Keratinocyte (primary cell): Measurements from ENCODE around the gene BRIP1. TPM values are rescaled to one million over a fixed set of nuclear protein-coding genes. Genes with fewer than 3 reads are reported as not detected.
"Not testable (repeated sequence)": the region's sequence is repeated elsewhere in the genome, so short reads cannot be mapped to it uniquely, and the experiment has no call there.

Experiments
- DNase-seq: peaks from one replicate; pipeline ENCODE4 v3.0.0-alpha.2; 2011; ENCODE audit warnings: low read depth, missing footprints, low spot score
- FAIRE-seq: peaks from 2 replicates; lab custom pipeline; 2011; peaks lifted over from hg19 to GRCh38; lab: Jason Lieb, UNC
- H2AFZ ChIP-seq: 2 replicates; pipeline ENCODE4 v1.6.0; 2012; ENCODE audit warnings: low read length, control low read depth, inconsistent platforms; ENCODE audit not compliant: control insufficient read depth
- H3K27ac ChIP-seq: 2 replicates; pipeline ENCODE4 v1.5.1; 2011; ENCODE audit warnings: low read length; ENCODE audit not compliant: control insufficient read depth, insufficient read depth
- H3K27me3 ChIP-seq: 3 replicates; pipeline ENCODE4 v1.6.0; 2011; ENCODE audit warnings: low read length; ENCODE audit not compliant: control insufficient read depth, insufficient read depth; ENCODE audit errors: extremely low read depth
- H3K36me3 ChIP-seq, 2 experiments: 2 replicates in 1 of 2; 3 replicates in 1 of 2; pipeline ENCODE4 v1.5.1; 2011; ENCODE audit warnings: low read length in 2 of 2, mild to moderate bottlenecking in 1 of 2; ENCODE audit not compliant: control insufficient read depth in 2 of 2, insufficient read depth in 2 of 2; ENCODE audit errors: extremely low read depth in 1 of 2
- H3K4me1 ChIP-seq: 3 replicates; pipeline ENCODE4 v1.5.1; 2011; ENCODE audit warnings: low read length; ENCODE audit not compliant: control insufficient read depth, insufficient read depth; ENCODE audit errors: extremely low read depth
- H3K4me2 ChIP-seq: 3 replicates; pipeline ENCODE4 v1.6.0; 2011; ENCODE audit warnings: low read depth, low read length; ENCODE audit not compliant: control insufficient read depth, insufficient read depth; ENCODE audit errors: extremely low read depth
- H3K4me3 ChIP-seq, 3 experiments: fragments of 200-600 bp in 1 of 3; sonication (generic) in 1 of 3; 2 replicates in 2 of 3; 3 replicates in 1 of 3; pipeline ENCODE4 v1.5.1; 2011 to 2016; ENCODE audit warnings: low read length in 3 of 3, mild to moderate bottlenecking in 3 of 3, control low read depth in 2 of 3, inconsistent platforms in 1 of 3, low read depth in 1 of 3, mixed read lengths in 1 of 3, mixed run types in 1 of 3, moderate library complexity in 1 of 3; ENCODE audit not compliant: control insufficient read depth in 2 of 3, insufficient read depth in 2 of 3; ENCODE audit errors: extremely low read depth in 1 of 3
- H3K79me2 ChIP-seq: 2 replicates; pipeline ENCODE4 v1.6.0; 2012; ENCODE audit warnings: low read length; ENCODE audit not compliant: control insufficient read depth, insufficient read depth
- H3K9ac ChIP-seq: 3 replicates; pipeline ENCODE4 v1.6.0; 2011; ENCODE audit warnings: low read length; ENCODE audit not compliant: control insufficient read depth, insufficient read depth; ENCODE audit errors: extremely low read depth
- H3K9me1 ChIP-seq: 3 replicates; pipeline ENCODE4 v1.6.0; 2011; ENCODE audit warnings: low read length; ENCODE audit not compliant: control insufficient read depth, insufficient read depth; ENCODE audit errors: extremely low read depth
- H3K9me3 ChIP-seq: 2 replicates; pipeline ENCODE4 v1.5.1; 2012; ENCODE audit warnings: low read depth, low read length; ENCODE audit not compliant: control insufficient read depth
- H4K20me1 ChIP-seq: 3 replicates; pipeline ENCODE4 v1.6.0; 2011; ENCODE audit warnings: low read length; ENCODE audit not compliant: control insufficient read depth, insufficient read depth; ENCODE audit errors: extremely low read depth
- EZH2 ChIP-seq: IDR thresholded peaks from one replicate; pipeline ENCODE4 v1.6.1; 2012; ENCODE audit warnings: inconsistent platforms, mild to moderate bottlenecking, low read length, moderate library complexity
- dilution Hi-C: fragments of 300-500 bp; cut with MboI; formaldehyde crosslinking; loops from one replicate; pipeline ENCODE4 v1.7.0; 2020; ENCODE audit warnings: low sequenced_read_pairs; ENCODE audit not compliant: extremely low pct_ligation_motif_present
- polyA plus RNA-seq, 5 experiments: library from polyadenylated mRNA; depleted of rRNA in 3 of 5; stranded (reverse) in 3 of 5; stranded (forward) in 1 of 5; unstranded in 1 of 5; fragments of >200 nt; gene quantifications; 1 replicate in 1 of 5; 2 replicates in 3 of 5; 3 replicates in 1 of 5; pipeline versions ENCODE4 v1.2.1 to v1.2.3, GENCODE V29; 2011 to 2012; ENCODE audit warnings: missing spikeins in 2 of 5, low read depth in 1 of 5, low replicate concordance in 1 of 5
- TF ChIP-seq, protein P1 (sequence below), 3 experiments: IDR thresholded peaks in 1 of 3; conservative IDR thresholded peaks in 1 of 3; optimal IDR thresholded peaks in 1 of 3; 2 replicates in 2 of 3; 3 replicates in 1 of 3; pipeline versions ENCODE3 to v1.5.1; 2011; ENCODE audit warnings: low read length in 3 of 3, mild to moderate bottlenecking in 3 of 3, moderate library complexity in 2 of 3, control low read depth in 1 of 3, inconsistent platforms in 1 of 3; ENCODE audit not compliant: insufficient read depth in 2 of 3; ENCODE audit errors: extremely low read depth in 1 of 3

Gene BRIP1
- polyA plus RNA-seq, 1 donor (not counting 4 experiments of a cell fraction or from before 2014, with no cell fraction given) = 4.0 TPM

GRCh38 chr17:61887733-61888132, 24.4 kb upstream of the BRIP1 start:
- H3K36me3 ChIP-seq, H3K79me2 ChIP-seq, H3K9ac ChIP-seq, FAIRE-seq, H3K9me3 ChIP-seq, H3K27me3 ChIP-seq, H3K4me3 ChIP-seq, H4K20me1 ChIP-seq, H3K27ac ChIP-seq, H3K4me1 ChIP-seq, H3K4me2 ChIP-seq, DNase-seq, H2AFZ ChIP-seq, dilution Hi-C loops, H3K9me1 ChIP-seq: not testable (repeated sequence)

- DNase-seq, H3K9me3 ChIP-seq, H3K27ac ChIP-seq, H4K20me1 ChIP-seq, H3K79me2 ChIP-seq, FAIRE-seq, H3K4me3 ChIP-seq, H3K9ac ChIP-seq, H3K9me1 ChIP-seq, dilution Hi-C loops, H3K27me3 ChIP-seq, H3K4me1 ChIP-seq, H3K4me2 ChIP-seq, H2AFZ ChIP-seq: not testable (repeated sequence)
- peaks cover 5 to 11% of the 10 kb centered on the region in 2 experiments for H3K36me3 ChIP-seq
Measured at GRCh38 chr17:61885865-61886264, 22.5 kb upstream of the BRIP1 start.

GRCh38 chr17:61884864-61885263, 21.5 kb upstream of the BRIP1 start:
- Histone ChIP-seq H3K36me3 (peaks cover 5 to 11% of the 10 kb centered on the region in 2 experiments), H3K27me3 (no peaks in the 10 kb centered on the region), H3K4me1 (no peaks in the 10 kb centered on the region), H3K9ac (no peak overlapping the region), H3K27ac (no peak overlapping the region), H2AFZ (no peak overlapping the region), H4K20me1 (no peaks in the 10 kb centered on the region), H3K4me3 (no peak overlapping the region), H3K4me2 (no peak overlapping the region), H3K9me3 (no peaks in the 10 kb centered on the region), H3K9me1 (no peaks in the 10 kb centered on the region), H3K79me2 (no peaks in the 10 kb centered on the region)
- TF ChIP-seq, protein P1, sequence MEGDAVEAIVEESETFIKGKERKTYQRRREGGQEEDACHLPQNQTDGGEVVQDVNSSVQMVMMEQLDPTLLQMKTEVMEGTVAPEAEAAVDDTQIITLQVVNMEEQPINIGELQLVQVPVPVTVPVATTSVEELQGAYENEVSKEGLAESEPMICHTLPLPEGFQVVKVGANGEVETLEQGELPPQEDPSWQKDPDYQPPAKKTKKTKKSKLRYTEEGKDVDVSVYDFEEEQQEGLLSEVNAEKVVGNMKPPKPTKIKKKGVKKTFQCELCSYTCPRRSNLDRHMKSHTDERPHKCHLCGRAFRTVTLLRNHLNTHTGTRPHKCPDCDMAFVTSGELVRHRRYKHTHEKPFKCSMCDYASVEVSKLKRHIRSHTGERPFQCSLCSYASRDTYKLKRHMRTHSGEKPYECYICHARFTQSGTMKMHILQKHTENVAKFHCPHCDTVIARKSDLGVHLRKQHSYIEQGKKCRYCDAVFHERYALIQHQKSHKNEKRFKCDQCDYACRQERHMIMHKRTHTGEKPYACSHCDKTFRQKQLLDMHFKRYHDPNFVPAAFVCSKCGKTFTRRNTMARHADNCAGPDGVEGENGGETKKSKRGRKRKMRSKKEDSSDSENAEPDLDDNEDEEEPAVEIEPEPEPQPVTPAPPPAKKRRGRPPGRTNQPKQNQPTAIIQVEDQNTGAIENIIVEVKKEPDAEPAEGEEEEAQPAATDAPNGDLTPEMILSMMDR (optimal IDR thresholded peaks at IDR 0.05 in 1 of 3, IDR thresholded peaks at IDR 0.05 in 1 of 3, conservative IDR thresholded peaks at IDR 0.05 in 1 of 3; ENCODE audit: extremely low read depth in 1 of 3, insufficient read depth in 2 of 3, low read length in 3 of 3) = no peak
- no peak for TF ChIP-seq EZH2
- FAIRE-seq (no peak), DNase-seq (no peak)
- dilution Hi-C loops = no loop called here
